HUES48 (cell line): ENCODE measurements around the gene ACTR3.

Source experiments
- H3K27ac ChIP-seq: one replicate; pipeline ENCODE4 v1.7.0; 2013; ENCODE audit warnings: low read depth, low read length, inconsistent platforms
- H3K27me3 ChIP-seq: 2 replicates; pipeline ENCODE4 v1.6.1; 2013; ENCODE audit warnings: mild to moderate bottlenecking, low read length; ENCODE audit not compliant: control insufficient read depth, insufficient read depth
- H3K36me3 ChIP-seq: 2 replicates; pipeline ENCODE4 v1.6.1; 2013; ENCODE audit warnings: low read length; ENCODE audit not compliant: control insufficient read depth, insufficient read depth
- H3K4me1 ChIP-seq: 2 replicates; pipeline ENCODE4 v1.6.1; 2013; ENCODE audit warnings: mild to moderate bottlenecking, low read length; ENCODE audit not compliant: control insufficient read depth, insufficient read depth
- H3K4me3 ChIP-seq: 2 replicates; pipeline ENCODE4 v1.5.1; 2013; ENCODE audit warnings: mild to moderate bottlenecking, low read depth, low read length
- H3K9ac ChIP-seq: 2 replicates; pipeline ENCODE4 v1.6.1; 2013; ENCODE audit warnings: mild to moderate bottlenecking, low read depth, low read length, moderate library complexity
- H3K9me3 ChIP-seq: 2 replicates; pipeline ENCODE4 v1.6.1; 2013; ENCODE audit warnings: low read length; ENCODE audit not compliant: control insufficient read depth, insufficient read depth

The ACTR3 gene

DNA sequence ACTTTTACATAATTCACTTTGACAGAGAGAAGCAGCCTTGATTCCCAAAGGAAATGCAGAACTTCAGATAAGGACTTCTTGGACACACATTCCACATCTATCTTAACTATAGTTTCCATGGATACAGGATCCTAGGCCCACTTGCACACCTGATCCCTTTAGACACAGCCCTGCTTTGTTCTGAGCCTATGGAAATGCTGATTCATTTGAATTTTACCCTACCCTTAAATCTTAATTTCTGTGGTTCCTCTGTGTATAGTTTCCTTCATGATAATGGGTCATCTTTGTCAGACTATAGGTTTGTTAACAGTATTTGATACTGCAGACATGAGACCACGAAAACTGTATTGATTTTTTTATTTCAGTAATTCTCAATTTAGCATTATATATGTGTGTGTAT, 77.4 kb downstream of the ACTR3 start:
- H3K9ac ChIP-seq, result no peak overlapping the region
- H3K9me3 ChIP-seq, result no peaks in the 10 kb centered on the region
- H3K4me3 ChIP-seq, result no peak overlapping the region
- H3K27me3 ChIP-seq, result no peaks in the 10 kb centered on the region
- no peaks in the 10 kb centered on the region for H3K4me1 ChIP-seq
- H3K36me3 ChIP-seq, result no peaks in the 10 kb centered on the region
- no peak overlapping the region for H3K27ac ChIP-seq

DNA sequence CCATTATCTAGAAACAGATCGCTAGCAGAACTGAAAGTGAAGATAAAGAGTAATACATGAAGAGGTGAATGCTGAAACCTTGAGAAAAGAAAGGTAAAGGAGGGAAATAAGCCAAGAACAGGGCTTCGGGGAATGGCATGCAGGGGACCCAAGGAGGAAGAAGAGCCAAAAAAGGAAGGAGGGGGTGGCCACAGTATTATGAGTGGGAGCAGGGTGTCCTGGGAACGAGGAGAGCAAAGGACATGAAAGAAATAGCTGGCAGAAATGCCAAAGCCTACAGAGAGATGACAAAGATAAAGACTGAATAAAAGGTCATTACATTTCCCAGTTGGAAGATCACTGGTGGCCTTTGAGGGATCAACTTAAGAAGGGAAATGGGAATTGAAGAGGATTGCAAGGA, 82.9 kb downstream of the ACTR3 start:
- Histone ChIP-seq H3K9ac (no peak overlapping the region), H3K9me3 (no peaks in the 10 kb centered on the region), H3K4me1 (no peaks in the 10 kb centered on the region), H3K27me3 (no peaks in the 10 kb centered on the region), H3K36me3 (no peaks in the 10 kb centered on the region), H3K27ac (no peak overlapping the region), H3K4me3 (no peak overlapping the region)

DNA sequence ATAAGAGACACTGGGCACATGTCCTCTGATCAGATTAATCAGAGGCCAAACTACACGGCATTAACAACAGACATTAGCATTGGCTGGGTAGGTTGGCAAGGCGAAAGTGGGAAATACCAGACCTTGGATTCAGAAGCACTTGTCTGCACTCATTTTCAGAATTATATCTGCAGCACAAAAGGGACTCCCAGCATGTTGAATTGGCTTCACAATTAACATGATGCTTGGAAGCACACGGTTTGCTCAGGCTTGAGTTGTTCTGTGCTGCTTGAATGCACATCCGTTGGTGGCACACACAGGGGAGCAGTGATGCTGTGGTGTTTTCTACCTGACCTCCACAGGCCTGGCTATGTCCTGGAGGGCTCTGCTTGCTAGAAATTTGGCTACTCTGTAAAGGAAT, 83.9 kb downstream of the ACTR3 start:
- H3K27ac ChIP-seq, result no peak overlapping the region
- no peaks in the 10 kb centered on the region for H3K36me3 ChIP-seq
- H3K4me1 ChIP-seq, result no peaks in the 10 kb centered on the region

DNA sequence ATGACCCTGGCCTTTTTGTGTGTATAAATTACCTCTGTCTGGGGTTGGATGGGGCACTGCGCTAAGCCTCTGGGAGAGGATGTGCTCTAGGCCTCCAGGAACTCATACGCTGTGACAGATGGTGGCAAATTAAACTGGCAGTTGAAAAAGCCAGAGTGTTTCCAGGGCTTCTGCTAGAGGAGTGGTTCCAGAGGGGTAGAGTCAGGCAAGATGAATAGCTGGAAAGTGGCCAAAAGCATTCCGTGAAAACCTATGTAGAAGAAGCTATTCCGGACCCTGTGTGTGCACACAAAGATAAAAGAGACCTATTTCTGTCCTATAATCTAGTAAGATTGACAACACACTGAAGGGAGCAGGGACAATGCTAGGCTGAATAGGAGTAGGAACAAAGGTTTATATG, 84.8 kb downstream of the ACTR3 start:
- Histone ChIP-seq H3K27me3 (no peaks in the 10 kb centered on the region), H3K4me1 (no peaks in the 10 kb centered on the region), H3K9me3 (peaks cover 16% of the 10 kb centered on the region), H3K36me3 (no peaks in the 10 kb centered on the region), H3K4me3 (no peak overlapping the region), H3K27ac (no peak overlapping the region), H3K9ac (no peak overlapping the region)

More for the DNA sequence above, 83.9 kb downstream of the ACTR3 start:
- Histone ChIP-seq H3K9ac (no peak overlapping the region), H3K4me3 (no peak overlapping the region), H3K27me3 (no peaks in the 10 kb centered on the region), H3K9me3 (peaks cover 7% of the 10 kb centered on the region; the same call in 1 of the 2 replicates)

DNA sequence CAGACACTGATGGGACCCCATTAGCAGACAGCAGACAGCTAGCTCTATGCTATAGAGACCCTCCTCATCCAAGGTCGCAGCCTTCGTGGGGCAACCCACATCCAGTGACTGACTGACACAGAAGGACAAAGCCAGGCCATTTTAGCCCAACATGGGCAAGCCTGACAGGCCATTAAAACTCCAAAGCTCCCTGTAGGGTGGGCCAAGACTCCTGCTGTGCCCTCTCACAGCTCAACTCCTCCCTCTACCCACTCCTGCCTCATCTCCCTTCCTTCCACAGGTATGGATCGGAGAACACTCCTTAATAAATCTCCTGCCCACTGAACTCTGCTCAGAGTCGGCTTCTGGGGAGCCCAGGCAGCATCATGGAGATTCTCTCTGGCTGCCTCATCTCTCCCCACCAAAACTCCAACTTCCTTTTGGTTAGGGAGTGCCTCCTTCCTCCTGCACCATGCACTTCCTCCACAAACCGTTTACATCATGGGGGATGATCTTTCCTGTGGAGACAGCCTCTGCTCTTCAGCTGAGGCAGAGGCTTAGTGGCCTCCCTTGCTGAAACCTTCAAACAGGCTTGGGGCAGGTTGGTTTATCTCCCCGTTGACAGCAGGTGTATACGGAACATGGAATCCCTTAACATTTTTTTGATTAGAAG, 86.5 kb downstream of the ACTR3 start:
- H3K4me3 ChIP-seq, result no peak overlapping the region
- no peak overlapping the region for H3K27ac ChIP-seq
- no peaks in the 10 kb centered on the region for H3K27me3 ChIP-seq
- no peak overlapping the region for H3K9ac ChIP-seq
- H3K9me3 ChIP-seq, result peaks cover 30% of the 10 kb centered on the region
- H3K4me1 ChIP-seq, result no peaks in the 10 kb centered on the region
- no peaks in the 10 kb centered on the region for H3K36me3 ChIP-seq

DNA sequence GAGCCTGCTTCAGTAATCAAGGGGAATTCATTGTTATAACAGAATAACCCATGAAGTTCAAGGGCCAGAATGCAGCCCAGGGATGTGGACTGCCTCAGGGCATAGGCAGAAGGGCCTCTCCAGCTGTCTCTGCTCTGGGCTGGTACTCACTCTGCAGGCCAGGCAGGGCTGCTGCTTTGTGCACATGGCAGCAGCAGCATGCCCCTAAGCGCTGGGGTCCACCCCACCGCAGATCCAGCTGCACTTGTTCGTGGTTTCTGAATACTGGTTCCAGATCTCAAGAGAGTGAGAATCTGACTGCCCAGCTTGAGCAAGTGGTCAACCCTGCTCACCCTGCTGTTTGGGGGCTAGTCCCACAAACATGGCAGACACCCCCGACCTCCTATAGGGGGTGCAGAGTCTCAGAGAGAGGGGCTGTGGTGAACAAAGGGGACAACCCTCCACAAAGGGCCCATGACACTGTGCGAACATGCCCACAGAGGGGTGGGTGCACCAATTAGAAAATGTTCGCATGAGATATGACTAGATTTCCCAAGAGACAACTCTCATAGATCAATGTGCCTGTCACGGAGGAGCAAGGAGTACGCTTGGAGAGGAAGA, 87.3 kb downstream of the ACTR3 start:
- Histone ChIP-seq H3K4me3 (no peak overlapping the region), H3K27ac (peak overlapping the region; percentile 53), H3K36me3 (no peaks in the 10 kb centered on the region), H3K9me3 (peaks cover 36% of the 10 kb centered on the region), H3K9ac (no peak overlapping the region), H3K27me3 (no peaks in the 10 kb centered on the region), H3K4me1 (no peaks in the 10 kb centered on the region)

DNA sequence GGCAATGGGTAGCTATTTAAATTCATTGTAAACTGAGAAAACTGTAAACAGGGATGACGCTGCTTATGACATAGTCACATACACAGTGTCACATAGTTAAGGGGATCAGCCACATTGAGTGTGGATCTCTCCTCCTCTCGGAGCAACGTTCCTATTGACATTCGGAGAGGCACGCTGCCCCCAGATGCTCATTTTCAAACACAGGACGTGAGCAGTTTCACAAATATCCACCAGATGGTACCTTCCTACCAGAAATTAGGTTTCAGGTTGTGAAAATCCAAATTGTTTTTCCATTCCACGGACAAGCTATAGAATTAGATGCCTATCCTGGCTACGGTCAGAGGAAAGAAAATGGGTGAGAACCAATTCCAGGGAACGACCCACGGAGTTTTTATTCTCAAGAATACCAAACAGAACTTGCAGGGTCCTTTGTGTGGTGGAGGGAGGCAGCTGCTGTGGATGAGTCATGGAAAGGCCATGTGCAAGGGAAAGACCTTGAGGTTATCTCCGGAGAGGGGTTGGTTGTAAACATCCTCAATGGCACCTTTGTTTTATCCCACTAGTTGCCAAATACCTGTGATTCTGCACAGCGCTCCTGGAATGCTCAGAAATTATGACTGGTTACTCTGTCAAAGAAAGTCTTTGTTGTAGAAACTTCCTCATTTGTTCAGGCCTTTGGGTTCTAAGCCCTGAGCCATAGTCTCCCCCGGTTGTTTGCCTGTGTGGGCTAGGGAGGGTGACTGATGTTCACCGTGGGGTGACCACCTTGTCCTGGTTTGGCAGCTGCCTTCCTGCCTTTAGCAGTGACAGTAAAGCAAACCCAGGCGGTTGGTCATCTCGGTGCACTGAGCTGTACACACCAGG, 88.0 kb downstream of the ACTR3 start:
- no peaks in the 10 kb centered on the region for H3K27me3 ChIP-seq
- peaks cover 43% of the 10 kb centered on the region for H3K9me3 ChIP-seq
- no peaks in the 10 kb centered on the region for H3K4me1 ChIP-seq
- H3K9ac ChIP-seq, result no peak overlapping the region
- H3K27ac ChIP-seq, result peak overlapping the region; percentile 53
- no peaks in the 10 kb centered on the region for H3K36me3 ChIP-seq
- H3K4me3 ChIP-seq, result no peak overlapping the region

DNA sequence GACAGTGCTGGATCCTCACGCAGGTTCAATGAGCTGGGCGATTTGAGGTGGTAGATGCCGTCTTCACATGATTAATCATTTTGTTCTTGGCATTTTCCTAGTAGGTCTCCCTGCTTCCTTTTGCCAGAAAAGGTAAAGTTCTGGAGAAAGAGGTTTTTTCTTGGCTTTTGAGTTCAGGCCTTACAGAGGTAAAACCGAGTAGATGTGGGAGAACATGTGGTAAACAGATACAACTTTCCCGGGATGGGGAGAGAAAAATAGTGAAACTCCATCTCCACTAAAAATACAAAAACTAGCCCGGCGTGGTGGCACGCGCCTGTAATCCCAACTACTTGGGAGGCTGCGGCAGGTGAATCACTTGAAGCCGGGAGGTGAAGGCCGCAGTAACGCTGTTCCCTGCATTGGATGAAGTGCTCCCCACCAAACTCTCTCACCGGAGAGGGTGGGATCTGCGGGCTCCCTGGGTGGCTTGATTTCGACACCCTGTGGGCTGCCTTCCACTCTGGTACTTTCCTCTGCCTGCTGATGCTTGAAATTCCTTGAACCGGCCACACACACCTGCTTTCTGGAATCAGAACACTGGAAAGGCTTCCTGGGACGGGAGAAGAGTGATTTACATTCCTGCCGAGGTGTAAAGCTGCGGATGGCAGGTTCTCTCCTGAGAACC, 88.8 kb downstream of the ACTR3 start:
- H3K27me3 ChIP-seq, result no peaks in the 10 kb centered on the region

DNA sequence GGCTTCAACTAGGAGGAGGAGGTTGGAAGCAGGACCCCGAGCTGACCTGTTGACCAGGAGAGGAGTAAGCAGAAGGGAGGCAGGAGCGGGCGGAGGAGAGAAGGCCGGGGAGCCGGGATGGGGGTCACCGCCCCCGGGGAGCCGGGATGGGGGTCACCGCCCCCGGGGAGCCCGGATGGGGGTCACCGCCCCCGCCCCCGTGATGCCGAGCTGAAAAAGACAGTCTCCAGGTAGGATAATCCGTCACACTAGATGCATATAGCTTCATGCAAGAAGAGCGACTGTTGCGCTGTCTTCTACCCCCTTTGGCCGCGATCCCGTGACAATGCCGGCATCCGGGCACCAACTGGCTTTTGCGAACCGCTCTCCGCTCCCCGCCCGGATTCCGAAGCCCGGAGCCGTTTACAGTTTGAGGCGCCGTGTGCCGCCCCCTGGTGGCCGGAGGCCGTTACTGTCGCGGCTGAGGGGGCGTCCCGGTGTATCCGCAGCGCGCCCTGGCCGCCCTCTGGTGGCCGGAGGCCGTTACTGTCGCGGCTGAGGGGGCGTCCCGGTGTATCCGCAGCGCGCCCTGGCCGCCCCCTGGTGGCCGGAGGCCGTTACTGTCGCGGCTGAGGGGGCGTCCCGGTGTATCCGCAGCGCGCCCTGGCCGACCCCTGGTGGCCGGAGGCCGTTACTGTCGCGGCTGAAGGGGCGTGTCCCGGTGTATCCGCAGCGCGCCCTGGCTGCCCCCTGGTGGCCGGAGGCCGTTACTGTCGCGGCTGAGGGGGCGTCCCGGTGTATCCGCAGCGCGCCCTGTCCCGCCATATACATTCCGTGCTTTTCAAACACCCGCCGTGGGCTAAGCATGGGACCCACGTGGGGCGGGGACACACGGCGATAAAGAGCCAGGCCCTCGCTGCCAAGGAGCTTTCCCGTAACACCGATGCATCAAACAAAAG, 89.6 kb downstream of the ACTR3 start:
- Histone ChIP-seq H3K36me3 (no peaks in the 10 kb centered on the region), H3K27me3 (no peaks in the 10 kb centered on the region), H3K27ac (no peak overlapping the region)

More for the DNA sequence above, 88.8 kb downstream of the ACTR3 start:
- H3K9ac ChIP-seq, result no peak overlapping the region
- H3K27ac ChIP-seq, result peak overlapping the region; percentile 31
- no peaks in the 10 kb centered on the region for H3K36me3 ChIP-seq
- H3K4me3 ChIP-seq, result no peak overlapping the region
- H3K9me3 ChIP-seq, result peaks cover 49% of the 10 kb centered on the region
- H3K4me1 ChIP-seq, result no peaks in the 10 kb centered on the region

DNA sequence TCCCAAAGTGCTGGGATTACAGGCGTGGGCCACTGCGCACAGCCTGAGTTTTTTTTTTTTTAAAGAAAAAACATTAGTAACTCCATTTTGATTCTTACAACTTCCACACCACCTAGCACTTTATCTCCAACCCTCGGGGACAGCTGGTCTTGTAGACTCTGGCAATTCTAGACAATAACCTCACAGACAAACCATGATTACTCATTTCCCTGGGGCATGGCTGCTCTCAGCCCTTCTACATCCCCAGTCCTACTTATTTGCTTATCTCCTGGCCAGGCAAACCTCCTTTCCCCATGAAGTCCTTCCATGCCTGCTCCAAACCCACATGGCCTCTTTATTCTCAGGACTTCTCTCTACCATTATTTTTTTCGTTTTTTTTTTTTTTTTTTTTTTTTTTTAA, 91.1 kb downstream of the ACTR3 start:
- no peaks in the 10 kb centered on the region for H3K36me3 ChIP-seq
- no peak overlapping the region for H3K27ac ChIP-seq
- H3K4me1 ChIP-seq, result no peaks in the 10 kb centered on the region
- no peak overlapping the region for H3K9ac ChIP-seq
- H3K9me3 ChIP-seq, result peaks cover 49% of the 10 kb centered on the region
- no peaks in the 10 kb centered on the region for H3K27me3 ChIP-seq
- H3K4me3 ChIP-seq, result peak overlapping the region; percentile 24; the same call in 1 of the 2 replicates

More for the DNA sequence above, 89.6 kb downstream of the ACTR3 start:
- H3K9me3 ChIP-seq, result peaks cover 49% of the 10 kb centered on the region
- H3K9ac ChIP-seq, result no peak overlapping the region
- H3K4me1 ChIP-seq, result no peaks in the 10 kb centered on the region
- H3K4me3 ChIP-seq, result peak overlapping the region; percentile 26; the same call in 1 of the 2 replicates
